Activated T-helper 1 cell treated with anti-CD3 and anti-CD28 coated beads, Interleukin-12 subunit alpha, Interleukin-12 subunit beta, Interleukin-2, Interleukin-4 antibody, amounts not matched to agents 30 ng/mL and 10 ng/mL and 1 ng/mL, durations not matched to agents 14 hours and 24 hours and 36 hours (primary cell): ENCODE data around the gene FADS2. TPM values are rescaled to one million over a fixed set of nuclear protein-coding genes. Genes with fewer than 3 reads are reported as not detected.

Experiments
- DNase-seq: peaks from one replicate; pipeline ENCODE4 v3.0.0; 2021; ENCODE audit warnings: low spot score
- H3K27ac Mint-ChIP-seq: one replicate; pipeline ENCODE4 v1.8.0; 2021; ENCODE audit warnings: mild to moderate bottlenecking, mixed read lengths
- H3K27me3 Mint-ChIP-seq: one replicate; pipeline ENCODE4 v1.8.0; 2022; ENCODE audit warnings: mild to moderate bottlenecking, moderate library complexity, mixed read lengths; ENCODE audit not compliant: insufficient read depth
- H3K36me3 Mint-ChIP-seq: one replicate; pipeline ENCODE4 v1.8.0; 2021; ENCODE audit warnings: low read depth, mixed read lengths
- H3K4me1 Mint-ChIP-seq: one replicate; pipeline ENCODE4 v1.8.0; 2021; ENCODE audit warnings: low read depth, mixed read lengths
- H3K4me3 Mint-ChIP-seq: one replicate; pipeline ENCODE4 v1.8.0; 2021; ENCODE audit warnings: mild to moderate bottlenecking, moderate library complexity, mixed read lengths
- H3K9me3 Mint-ChIP-seq: one replicate; pipeline ENCODE4 v1.8.0; 2021; ENCODE audit warnings: mixed read lengths
- intact Hi-C: fragments of 100-400 bp; cut with micrococcal nuclease; formaldehyde crosslinking; loops from one replicate; pipeline ENCODE4 v1.15.1; 2024
- total RNA-seq: library from RNA; stranded (reverse); gene quantifications from 2 replicates; pipeline ENCODE4 v1.2.3, GENCODE V29; 2022

Gene FADS2
- total RNA-seq, 1 donor from 2014 or later = 250 TPM

DNA sequence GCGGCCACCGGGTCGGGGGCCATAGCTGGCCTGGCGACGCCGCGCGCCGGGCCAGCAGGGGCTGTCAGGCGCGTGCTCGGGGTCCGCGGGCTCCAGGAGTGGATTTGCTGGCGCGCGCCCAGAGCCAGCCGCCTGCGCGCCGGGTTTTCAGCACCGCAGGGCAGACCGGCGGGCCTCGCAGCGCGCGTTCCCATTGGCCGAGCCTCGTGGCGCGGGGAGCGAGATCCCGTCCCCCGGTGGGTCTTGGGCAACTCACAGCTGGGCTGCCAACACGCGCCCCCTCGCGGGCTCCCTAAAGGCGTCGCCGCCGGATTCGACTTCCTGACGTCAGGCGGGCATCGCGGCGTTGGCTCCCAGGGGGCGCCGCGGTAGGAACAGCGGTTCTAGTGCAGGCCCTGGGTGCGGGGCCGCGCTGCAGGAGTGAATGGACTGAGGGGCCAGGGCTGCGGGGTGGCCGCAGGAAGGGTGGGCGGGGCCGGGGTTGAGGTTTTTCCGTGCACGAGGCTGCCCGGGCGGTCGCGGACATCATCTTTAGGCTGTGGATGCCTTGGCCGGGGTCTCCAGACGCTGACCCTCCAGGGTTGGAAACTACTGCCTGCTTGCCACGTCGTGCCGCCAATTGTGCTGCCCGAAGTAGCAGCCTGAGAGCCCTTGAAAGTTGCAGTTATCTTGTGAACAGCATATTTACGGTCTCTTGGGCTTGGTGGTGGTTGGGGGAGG, 11.2 kb upstream of the FADS2 start, which contains the start of gene FADS1:
Gene FADS1, minus strand, starts transcription at position 268 of the 720 bp plus-strand sequence. Its CDS starts 74 bp downstream, at position 194.
- H3K27ac Mint-ChIP-seq = peak within 1 kb of the TSS; percentile 97
- H3K4me3 Mint-ChIP-seq = peak within 1 kb of the TSS; percentile 95
- no peaks in the 10 kb centered on the region for H3K9me3 Mint-ChIP-seq
- H3K27me3 Mint-ChIP-seq = no peaks in the 10 kb centered on the region
- intact Hi-C loops = loop anchor here (1.0 to 5.0 kb wide), 5 partner anchors 10 to 840 kb away; partner anchors contain the start of genes FTH1 and LRRC10B
- DNase-seq = peak; percentile 83
- peaks cover 24% of the 10 kb centered on the region for H3K36me3 Mint-ChIP-seq
- peaks cover 22% of the 10 kb centered on the region for H3K4me1 Mint-ChIP-seq

DNA sequence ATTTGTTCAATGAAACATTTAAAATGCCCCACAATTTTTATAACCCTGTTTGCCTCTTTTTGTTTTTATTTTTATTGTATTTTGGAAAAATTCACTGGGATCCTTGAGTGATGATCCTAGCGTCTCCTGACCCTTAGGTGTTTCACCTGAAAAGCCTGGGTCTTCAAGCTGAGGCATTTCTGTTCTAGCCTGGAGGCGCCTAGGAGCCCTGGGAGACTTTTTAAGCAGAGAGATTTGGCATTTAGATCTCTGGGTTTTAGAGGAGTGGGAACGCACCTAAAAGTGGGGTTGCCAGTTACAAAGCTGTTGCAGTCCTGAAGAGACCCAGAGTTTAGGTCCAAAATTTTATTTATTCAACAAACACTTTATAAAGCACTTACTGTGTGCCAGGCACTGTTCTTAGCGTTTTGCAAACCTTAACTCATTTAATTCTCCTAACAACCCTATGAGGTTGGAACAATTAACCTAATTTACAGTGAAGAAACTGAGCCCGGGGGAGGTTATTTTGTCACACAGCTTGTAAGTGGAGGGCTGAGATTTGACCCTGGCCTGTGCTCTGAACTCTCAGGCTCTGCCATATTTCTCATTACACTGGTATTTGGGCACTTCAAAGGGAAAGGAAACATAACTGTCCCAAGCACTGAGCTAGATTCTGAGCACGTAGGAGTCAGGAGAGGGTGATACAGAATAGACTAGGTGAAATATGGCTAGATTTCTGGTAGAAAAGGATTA, 10.5 kb upstream of the FADS2 start:
- Mint-ChIP-seq H3K4me3 (peak overlapping the region; percentile 85), H3K27me3 (no peaks in the 10 kb centered on the region), H3K4me1 (peaks cover 16% of the 10 kb centered on the region), H3K9me3 (no peaks in the 10 kb centered on the region), H3K36me3 (peaks cover 18% of the 10 kb centered on the region), H3K27ac (peak overlapping the region; percentile 36)
- DNase-seq = no peak
- intact Hi-C loops = loop anchor here (1.0 to 5.0 kb wide), 4 partner anchors 10 to 840 kb away; partner anchors contain the start of genes FTH1 and LRRC10B

DNA sequence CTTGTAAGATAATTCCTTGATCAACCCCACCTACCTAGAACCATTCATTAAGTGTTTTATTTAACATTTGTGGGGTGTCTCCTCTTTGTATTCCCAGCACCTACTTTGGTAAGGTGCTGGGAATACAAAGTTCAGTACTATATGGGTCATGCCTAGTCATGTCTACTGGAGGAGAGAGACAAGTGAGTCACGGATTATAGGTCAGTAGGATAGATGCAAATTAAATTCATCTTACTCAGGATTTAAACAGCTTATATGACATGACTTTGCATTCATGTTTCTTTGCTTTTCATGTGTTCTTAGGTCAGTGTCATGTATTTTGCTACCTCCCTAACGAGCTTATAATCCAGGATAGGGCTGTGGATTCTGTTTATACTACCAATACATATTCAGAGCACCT, 7.9 kb upstream of the FADS2 start:
- no peak for DNase-seq
- intact Hi-C loops = no loop called here
- Mint-ChIP-seq H3K4me3 (no peak overlapping the region), H3K27me3 (no peaks in the 10 kb centered on the region), H3K4me1 (peaks cover 2% of the 10 kb centered on the region), H3K9me3 (no peaks in the 10 kb centered on the region), H3K36me3 (peaks cover 2% of the 10 kb centered on the region), H3K27ac (no peak overlapping the region)

DNA sequence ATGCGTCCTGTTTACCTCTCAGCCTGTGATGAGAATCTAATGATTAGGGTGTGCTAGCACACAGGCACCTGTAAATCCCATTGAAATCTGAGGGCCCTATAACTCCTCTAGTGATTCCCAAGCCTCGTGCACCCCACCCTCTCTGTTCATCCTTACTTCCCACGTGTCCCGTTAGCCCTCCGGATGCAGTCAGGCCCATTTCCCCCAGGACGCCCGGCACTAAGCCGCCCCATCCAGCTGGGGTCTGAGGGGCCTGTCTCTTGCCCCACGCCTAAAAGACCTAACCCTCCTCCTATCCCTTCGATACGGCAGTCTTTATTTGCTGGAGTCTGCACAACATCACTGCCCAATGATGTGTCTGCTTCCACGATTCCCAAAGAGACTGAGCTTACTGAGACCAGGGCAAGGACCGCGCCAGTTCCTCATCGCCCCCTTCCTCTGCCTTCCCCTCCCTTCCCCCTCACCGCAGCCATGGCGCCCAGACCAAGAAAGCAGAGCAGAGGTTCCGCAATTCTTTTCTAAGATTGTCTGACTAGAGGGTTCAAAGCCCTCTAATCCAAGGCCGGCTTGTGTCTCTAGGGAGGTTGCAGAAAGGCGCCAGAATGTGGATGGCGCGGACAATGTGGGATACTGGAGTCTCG, 1.1 kb upstream of the FADS2 start:
- H3K27ac Mint-ChIP-seq = peak overlapping the region; percentile 91
- no peak for DNase-seq
- peaks cover 7% of the 10 kb centered on the region for H3K36me3 Mint-ChIP-seq

DNA sequence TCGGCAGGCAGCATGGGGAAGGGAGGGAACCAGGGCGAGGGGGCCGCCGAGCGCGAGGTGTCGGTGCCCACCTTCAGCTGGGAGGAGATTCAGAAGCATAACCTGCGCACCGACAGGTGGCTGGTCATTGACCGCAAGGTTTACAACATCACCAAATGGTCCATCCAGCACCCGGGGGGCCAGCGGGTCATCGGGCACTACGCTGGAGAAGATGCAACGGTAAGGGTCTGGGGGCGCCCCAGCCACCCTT, 204 bp downstream of the FADS2 start:
- peak overlapping the region; percentile 93 for H3K4me3 Mint-ChIP-seq
- H3K4me1 Mint-ChIP-seq = peaks cover 55% of the 10 kb centered on the region
- H3K27me3 Mint-ChIP-seq = no peaks in the 10 kb centered on the region
- DNase-seq = no peak
- H3K9me3 Mint-ChIP-seq = no peaks in the 10 kb centered on the region
- intact Hi-C loops = loop anchor here (1.0 to 5.0 kb wide), 3 partner anchors 138 to 1014 kb away; partner anchors contain the start of gene FTH1
- H3K36me3 Mint-ChIP-seq = peaks cover 7% of the 10 kb centered on the region
- H3K27ac Mint-ChIP-seq = peak overlapping the region; percentile 96

More for the DNA sequence above, 1.1 kb upstream of the FADS2 start:
- Mint-ChIP-seq H3K27me3 (no peaks in the 10 kb centered on the region), H3K9me3 (no peaks in the 10 kb centered on the region), H3K4me1 (peaks cover 42% of the 10 kb centered on the region), H3K4me3 (peak overlapping the region; percentile 93)
- intact Hi-C loops = loop anchor here (1.0 to 5.0 kb wide), 4 partner anchors 10 to 1015 kb away; partner anchors contain the start of genes FADS1, FADS3, FEN1 and TMEM258

DNA sequence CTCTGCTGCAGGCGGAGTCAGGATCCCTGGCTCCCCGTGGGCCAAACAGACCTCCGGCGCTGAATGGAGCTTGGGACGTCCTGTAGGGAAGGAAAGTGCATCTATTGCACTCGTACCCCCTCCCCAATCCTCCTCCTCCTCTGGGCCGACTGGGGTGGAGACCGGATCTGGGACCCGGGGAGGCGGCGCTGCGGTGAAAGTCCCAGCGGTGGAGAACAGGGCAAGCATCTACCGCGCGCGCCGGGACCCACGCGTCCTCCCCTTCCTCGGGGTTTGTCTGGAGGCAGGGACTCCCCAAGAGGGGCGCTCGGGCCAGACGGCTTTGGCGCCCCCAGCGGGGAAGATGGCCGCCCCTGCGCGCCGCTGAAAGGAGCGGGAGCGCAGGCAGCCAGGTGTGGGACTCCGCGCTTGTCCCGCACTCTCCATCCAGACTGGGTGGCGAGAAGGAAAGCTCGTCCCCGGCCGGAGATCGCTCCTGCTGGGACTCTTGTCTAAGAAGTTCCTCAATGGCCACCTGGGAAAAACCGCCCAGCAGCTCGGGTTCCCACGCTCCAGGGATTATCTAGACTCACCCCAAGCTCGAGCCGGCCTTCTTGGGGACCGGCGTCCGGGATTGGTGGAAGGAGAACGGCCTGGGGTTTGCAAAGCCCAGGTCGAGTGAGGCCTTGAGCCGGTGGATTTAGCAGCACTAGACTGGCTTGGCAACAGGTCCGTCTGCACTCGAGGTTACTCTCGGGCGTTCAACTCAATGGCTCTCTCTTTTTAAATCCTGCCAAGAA, 718 bp downstream of the FADS2 start:
- H3K4me3 Mint-ChIP-seq = peak overlapping the region; percentile 93
- no peaks in the 10 kb centered on the region for H3K9me3 Mint-ChIP-seq
- H3K4me1 Mint-ChIP-seq = peaks cover 60% of the 10 kb centered on the region
- peak; percentile 57 for DNase-seq
- peak overlapping the region; percentile 96 for H3K27ac Mint-ChIP-seq
- H3K36me3 Mint-ChIP-seq = peaks cover 9% of the 10 kb centered on the region
- intact Hi-C loops = loop anchor here (1.0 to 5.0 kb wide), 3 partner anchors 138 to 1013 kb away; partner anchors contain the start of gene FTH1
- H3K27me3 Mint-ChIP-seq = no peaks in the 10 kb centered on the region

DNA sequence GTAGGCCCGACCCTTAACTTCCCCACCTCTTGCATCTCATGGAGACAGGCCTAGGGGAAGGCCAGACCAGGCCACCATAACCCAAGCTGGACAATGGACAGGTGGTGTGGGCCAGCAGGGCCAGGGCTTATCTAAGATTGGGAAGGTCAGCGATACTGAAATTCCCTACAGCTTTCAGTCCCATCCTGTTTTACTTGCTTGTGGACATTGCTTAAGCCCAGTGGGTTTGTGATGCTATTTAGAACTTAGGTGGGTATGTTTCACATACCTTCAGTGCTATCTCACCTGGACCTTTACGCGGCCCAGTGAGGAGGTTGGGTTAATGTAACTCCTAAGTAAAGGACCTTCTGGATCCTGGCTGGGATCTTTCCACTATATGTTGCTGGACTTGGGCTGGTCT, 1.7 kb downstream of the FADS2 start:
- H3K36me3 Mint-ChIP-seq = peaks cover 11% of the 10 kb centered on the region
- H3K27me3 Mint-ChIP-seq = no peaks in the 10 kb centered on the region
- H3K4me3 Mint-ChIP-seq = peak overlapping the region; percentile 93
- no peaks in the 10 kb centered on the region for H3K9me3 Mint-ChIP-seq
- H3K27ac Mint-ChIP-seq = peak overlapping the region; percentile 83
- no peak for DNase-seq
- H3K4me1 Mint-ChIP-seq = peaks cover 70% of the 10 kb centered on the region
- intact Hi-C loops = loop anchor here (2.0 to 5.0 kb wide), 2 partner anchors 137 to 1012 kb away; partner anchors contain the start of gene FTH1

DNA sequence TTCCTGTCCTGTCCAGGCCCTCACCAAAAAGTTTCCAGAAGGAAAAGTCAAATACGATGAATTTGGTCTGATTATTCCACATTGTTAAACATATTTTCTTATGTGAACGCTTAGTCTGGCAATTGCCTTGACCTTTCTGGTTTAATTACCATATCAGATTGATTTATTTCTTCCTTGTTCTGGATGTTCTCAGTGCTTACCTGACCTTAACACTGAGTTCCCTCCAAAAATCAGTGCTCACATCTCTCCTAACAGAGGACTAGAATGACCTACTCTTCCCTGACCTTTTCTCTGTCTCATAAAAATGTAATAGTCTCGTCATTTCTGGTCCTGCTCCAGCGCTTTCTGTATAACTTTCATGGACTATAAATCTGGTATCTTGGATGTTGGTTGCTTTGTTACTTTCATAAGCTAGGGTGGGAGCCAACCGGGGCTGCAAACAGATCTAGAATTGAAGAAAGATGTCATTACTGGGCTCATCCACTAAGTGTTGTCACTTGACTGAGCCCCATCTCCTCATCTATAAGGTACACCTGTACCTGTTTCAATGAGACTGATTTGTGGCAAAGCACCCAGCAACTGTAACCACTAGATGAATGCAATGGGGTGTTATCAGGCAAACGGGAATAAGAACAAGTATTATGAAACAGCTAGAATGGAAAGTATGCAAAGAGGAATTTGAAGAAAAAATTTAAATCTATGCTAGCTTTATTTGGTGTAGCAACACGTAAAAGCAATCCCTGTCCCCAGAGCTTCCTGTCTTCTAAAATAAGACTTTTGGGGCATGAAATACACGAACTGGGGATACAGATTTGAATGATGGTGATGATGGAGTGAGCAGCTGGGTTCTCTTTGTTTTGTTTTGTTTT, 2.4 kb downstream of the FADS2 start:
- H3K9me3 Mint-ChIP-seq = no peaks in the 10 kb centered on the region
- H3K4me1 Mint-ChIP-seq = peaks cover 76% of the 10 kb centered on the region
- H3K36me3 Mint-ChIP-seq = peaks cover 11% of the 10 kb centered on the region
- peak overlapping the region; percentile 81 for H3K27ac Mint-ChIP-seq
- intact Hi-C loops = no loop called here
- DNase-seq = no peak
- peak overlapping the region; percentile 93 for H3K4me3 Mint-ChIP-seq
- no peaks in the 10 kb centered on the region for H3K27me3 Mint-ChIP-seq

DNA sequence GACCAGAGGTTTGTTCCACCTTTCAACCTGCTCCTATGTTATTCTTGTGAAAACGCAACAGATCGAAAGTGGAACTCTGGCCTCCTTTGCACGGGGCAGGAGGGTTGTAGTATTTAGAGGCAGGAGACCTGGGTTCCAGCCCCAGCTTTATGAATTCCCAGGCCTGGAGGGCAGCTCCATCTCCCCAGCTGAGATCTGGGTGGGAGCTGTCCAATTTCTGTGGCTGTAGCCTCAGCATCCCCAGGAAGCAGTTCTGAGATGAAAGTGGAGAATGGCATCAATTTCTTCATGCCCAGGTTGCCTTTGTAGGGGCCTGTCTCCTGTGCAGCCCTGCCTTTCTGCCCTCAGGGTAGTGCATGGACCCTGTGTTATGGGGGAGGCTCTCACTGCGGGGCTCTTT, 4.1 kb downstream of the FADS2 start:
- Mint-ChIP-seq H3K27ac (peak overlapping the region; percentile 96), H3K4me1 (peaks cover 76% of the 10 kb centered on the region), H3K36me3 (peaks cover 15% of the 10 kb centered on the region), H3K27me3 (no peaks in the 10 kb centered on the region), H3K4me3 (peak overlapping the region; percentile 71), H3K9me3 (no peaks in the 10 kb centered on the region)
- no peak for DNase-seq
- intact Hi-C loops = no loop called here

DNA sequence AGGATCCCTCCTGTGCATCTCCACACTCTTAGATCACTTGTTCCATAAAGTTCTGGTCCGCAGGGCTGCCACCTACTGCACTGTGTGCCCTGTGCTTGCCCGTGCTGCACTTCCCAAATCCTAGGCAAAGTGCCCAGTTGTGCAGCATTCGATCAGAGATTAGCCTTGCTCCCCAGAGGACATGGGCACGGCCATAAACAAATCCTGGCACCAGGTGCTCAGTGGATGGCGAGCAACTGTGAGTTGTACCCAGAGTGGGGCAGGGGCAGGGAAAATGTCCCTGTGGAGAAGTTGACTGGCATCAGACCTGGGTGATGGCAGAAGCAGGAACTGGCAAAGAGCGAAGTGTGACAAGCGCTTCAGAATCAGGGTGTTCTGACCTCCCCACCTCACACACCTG, 4.7 kb downstream of the FADS2 start:
- intact Hi-C loops = no loop called here
- no peak for DNase-seq
- H3K27me3 Mint-ChIP-seq = no peaks in the 10 kb centered on the region
- H3K4me1 Mint-ChIP-seq = peaks cover 74% of the 10 kb centered on the region
- H3K4me3 Mint-ChIP-seq = peak overlapping the region; percentile 31
- H3K9me3 Mint-ChIP-seq = no peaks in the 10 kb centered on the region
- peaks cover 15% of the 10 kb centered on the region for H3K36me3 Mint-ChIP-seq
- H3K27ac Mint-ChIP-seq = peak overlapping the region; percentile 96

DNA sequence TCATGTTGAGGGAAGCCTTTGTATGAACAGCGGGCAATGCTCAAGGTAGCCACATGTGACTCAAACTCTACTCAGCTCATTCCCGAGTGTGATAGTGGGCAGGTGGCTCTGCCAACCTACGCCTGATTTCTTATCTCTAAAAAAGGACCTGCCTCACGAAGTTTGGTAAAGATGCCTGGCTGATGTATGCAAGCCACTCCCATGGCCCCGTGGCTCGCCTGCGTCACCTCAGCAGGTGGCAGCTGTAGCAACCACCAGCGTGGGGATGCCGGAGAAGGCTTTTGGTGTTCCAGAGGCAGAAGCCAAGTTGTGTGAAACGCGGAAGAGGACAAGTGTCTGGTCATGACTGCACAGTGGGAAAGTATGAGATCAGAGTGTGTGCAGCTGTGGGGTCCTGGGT, 5.4 kb downstream of the FADS2 start:
- intact Hi-C loops = no loop called here
- Mint-ChIP-seq H3K4me3 (peak overlapping the region; percentile 73), H3K4me1 (peaks cover 74% of the 10 kb centered on the region), H3K36me3 (peaks cover 17% of the 10 kb centered on the region), H3K27me3 (no peaks in the 10 kb centered on the region), H3K9me3 (no peaks in the 10 kb centered on the region), H3K27ac (peak overlapping the region; percentile 96)
- peak; percentile 12 for DNase-seq
